Epithelial cell of proximal tubule (primary cell): Measurements from ENCODE around the gene MFSD2B. TPM values are rescaled to one million over a fixed set of nuclear protein-coding genes. Genes with fewer than 3 reads are reported as not detected.
"Not testable (repeated sequence)": the region's sequence is repeated elsewhere in the genome, so short reads cannot be mapped to it uniquely, and the experiment has no call there.

ENCODE experiments used
- DNase-seq: peaks from one replicate; pipeline ENCODE4 v3.0.0-alpha.2; 2011; ENCODE audit warnings: low read depth
- H3K4me3 ChIP-seq: 2 replicates; pipeline ENCODE4 v1.5.1; 2011; ENCODE audit warnings: low read depth, mild to moderate bottlenecking, low read length
- CTCF ChIP-seq: conservative IDR thresholded peaks from 2 replicates; pipeline ENCODE4 v1.5.1; 2012; ENCODE audit warnings: low read depth, mild to moderate bottlenecking, low read length
- total RNA-seq: library from RNA; depleted of rRNA; stranded (reverse); fragments of >200 nt; gene quantifications from 2 replicates; pipeline ENCODE4 v1.2.3, GENCODE V29; 2015

The MFSD2B gene
- total RNA-seq, 1 donor from 2014 or later, result 0.06 TPM

- TF ChIP-seq CTCF, result no peak
- DNase-seq, result no peak
- H3K4me3 ChIP-seq, result no peak overlapping the region
Observed at GRCh38 chr2:24038786-24039499, 29.1 kb downstream of the MFSD2B start.

- no peak for DNase-seq
- H3K4me3 ChIP-seq, result no peak overlapping the region
- no peak for TF ChIP-seq CTCF
Observed at GRCh38 chr2:24040511-24040910, 30.6 kb downstream of the MFSD2B start.

DNA sequence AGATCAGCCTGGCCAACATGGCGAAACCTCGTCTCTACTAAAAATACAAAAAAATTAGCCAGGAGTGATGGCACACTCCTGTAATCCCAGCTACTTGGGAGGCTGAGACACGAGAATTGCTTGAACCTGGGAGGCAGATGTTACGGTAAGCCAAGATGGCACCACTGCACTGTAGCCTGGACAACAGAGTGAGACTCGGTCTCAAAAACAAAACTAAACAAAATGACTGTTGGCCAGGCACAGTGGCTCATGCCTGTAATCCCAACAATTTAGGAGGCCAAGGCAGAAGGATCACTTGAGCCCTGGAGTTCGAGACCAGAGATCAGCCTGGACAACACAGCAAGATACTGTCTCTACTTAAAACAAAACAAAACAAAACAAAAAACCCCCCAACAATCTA, 33.2 kb downstream of the MFSD2B start:
- not testable (repeated sequence) for DNase-seq

DNA sequence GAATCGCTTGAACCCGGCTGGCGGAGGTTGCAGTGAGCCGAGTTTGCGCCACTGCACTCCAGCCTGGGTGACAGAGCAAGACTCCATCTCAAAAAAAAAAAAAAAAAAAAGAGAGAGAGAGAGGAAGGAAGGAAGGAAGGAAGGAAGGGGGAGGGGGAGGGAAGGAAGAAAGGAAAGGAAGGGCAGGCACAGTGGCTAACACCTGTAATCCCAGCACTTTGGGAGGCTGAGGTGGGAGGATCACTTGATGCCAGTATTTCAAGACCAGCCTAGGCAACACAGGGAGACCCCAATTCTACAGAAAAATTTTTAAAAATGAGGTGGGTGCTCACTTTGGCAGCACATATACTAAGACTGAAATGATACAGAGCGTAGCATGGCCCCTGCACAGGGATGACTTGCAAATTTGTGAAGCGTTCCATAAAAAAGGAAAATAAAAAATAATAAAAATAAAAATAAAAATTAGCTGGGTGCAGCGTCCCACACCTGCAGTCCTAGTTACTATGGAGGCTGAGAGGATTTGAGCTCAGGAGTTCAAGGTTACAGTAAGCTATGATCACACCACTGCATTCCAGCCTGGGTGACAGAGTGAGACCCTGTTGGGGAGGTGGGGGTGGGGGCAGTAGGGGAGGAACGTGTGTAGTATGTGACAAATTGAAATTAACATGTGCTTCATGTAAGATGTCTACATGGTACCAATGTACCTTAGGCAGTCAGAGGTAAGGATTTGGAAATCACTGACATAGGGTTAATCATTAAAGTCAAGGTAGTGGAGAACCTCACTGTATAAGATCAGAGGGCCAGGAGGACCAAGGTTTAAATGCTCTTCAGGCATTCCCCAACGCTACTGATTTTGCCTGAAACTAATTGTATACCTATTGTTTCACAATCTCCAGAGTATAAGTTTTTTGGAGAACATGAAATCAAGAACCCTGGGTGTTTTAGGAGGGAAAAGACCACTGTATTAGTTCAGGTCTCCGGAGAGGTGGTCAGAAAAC, 35.9 kb downstream of the MFSD2B start:
- no peak for DNase-seq
- H3K4me3 ChIP-seq, result peak overlapping the region; percentile 66
- no peak for TF ChIP-seq CTCF

More for the DNA sequence above, 33.2 kb downstream of the MFSD2B start:
- H3K4me3 ChIP-seq, result not testable (repeated sequence)

DNA sequence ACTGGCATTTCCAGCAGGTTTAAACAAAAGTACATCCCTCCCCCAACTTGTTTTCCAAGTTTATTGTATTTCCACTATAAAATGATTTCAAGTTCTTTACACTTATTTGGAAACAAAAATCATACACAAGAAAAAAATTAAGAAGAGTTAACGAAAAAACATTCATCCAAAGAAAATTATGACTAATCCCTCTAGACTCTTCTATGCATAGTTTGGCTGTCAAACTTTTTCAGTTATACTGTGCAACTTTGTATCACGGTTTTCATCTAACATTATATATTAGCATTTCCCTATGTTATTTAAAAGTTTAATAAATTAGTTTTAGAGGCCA, 36.7 kb downstream of the MFSD2B start:
- no peak for DNase-seq
- H3K4me3 ChIP-seq, result peak overlapping the region; percentile 66
- TF ChIP-seq CTCF, result no peak

- peak; percentile 89 for DNase-seq
- no peak for TF ChIP-seq CTCF
Observed at GRCh38 chr2:24046930-24047702, 37.2 kb downstream of the MFSD2B start, which contains the start of gene WDCP. Gene WDCP (minus strand): TSS chr2:24047391. CDS start chr2:24039494, 7,897 bp downstream.

GRCh38 chr2:24047703-24048033, 37.8 kb downstream of the MFSD2B start:
- TF ChIP-seq CTCF, result no peak
- H3K4me3 ChIP-seq, result peak overlapping the region; percentile 10
- no peak for DNase-seq

More at GRCh38 chr2:24046930-24047702, 37.2 kb downstream of the MFSD2B start, which contains the start of gene WDCP:
- peak within 1 kb of the TSS; percentile 66 for H3K4me3 ChIP-seq
